ENCODE results near the gene SLC27A6.

The SLC27A6 gene

DNA sequence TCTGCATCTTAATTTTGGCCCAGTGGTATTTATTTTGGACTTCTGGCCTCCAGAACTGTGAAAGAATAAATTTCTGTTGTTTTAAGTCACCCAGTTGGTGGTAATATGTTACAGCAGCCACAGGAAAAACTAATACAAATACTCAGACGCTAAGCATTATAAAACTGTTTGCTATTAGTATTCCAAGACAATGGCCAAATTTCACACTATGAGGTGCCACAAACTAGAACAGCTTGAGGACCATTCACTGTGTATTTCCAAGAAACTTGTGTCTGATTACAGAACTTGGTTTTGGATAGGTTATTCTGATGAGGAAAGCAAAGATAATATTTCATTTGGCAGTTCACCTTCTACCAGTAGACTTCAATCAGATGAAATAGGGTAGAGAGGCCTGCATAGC is 113.0 kb downstream of the SLC27A6 start:
- no peak for DNase-seq (ENCODE audit: insufficient read length, low spot score)
- no peak for FAIRE-seq
- TF ChIP-seq, protein P1, sequence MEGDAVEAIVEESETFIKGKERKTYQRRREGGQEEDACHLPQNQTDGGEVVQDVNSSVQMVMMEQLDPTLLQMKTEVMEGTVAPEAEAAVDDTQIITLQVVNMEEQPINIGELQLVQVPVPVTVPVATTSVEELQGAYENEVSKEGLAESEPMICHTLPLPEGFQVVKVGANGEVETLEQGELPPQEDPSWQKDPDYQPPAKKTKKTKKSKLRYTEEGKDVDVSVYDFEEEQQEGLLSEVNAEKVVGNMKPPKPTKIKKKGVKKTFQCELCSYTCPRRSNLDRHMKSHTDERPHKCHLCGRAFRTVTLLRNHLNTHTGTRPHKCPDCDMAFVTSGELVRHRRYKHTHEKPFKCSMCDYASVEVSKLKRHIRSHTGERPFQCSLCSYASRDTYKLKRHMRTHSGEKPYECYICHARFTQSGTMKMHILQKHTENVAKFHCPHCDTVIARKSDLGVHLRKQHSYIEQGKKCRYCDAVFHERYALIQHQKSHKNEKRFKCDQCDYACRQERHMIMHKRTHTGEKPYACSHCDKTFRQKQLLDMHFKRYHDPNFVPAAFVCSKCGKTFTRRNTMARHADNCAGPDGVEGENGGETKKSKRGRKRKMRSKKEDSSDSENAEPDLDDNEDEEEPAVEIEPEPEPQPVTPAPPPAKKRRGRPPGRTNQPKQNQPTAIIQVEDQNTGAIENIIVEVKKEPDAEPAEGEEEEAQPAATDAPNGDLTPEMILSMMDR (IDR thresholded peaks at IDR 0.05; ENCODE audit: insufficient read depth, missing control alignments), result no peak

DNA sequence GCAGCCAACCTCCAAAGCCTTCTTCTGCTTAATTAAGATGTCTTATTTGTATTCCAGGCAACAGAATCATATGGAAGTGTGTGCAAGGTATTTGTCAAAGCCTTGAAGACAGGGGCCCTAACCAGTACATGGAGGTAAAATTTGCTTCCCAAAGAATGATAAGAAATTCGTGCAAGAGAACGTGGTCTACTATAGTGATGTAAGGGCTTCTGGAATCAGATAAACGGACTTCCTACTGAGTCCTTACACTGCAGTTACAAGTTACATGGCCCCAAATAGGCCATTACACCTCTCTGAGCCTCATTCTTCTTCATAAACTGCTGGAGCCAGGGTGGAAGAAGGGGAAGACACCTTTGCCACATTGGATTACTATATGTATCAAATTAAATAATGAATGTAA is 113.4 kb downstream of the SLC27A6 start:
- DNase-seq (ENCODE audit: insufficient read length, low spot score), result no peak
- FAIRE-seq, result no peak
- TF ChIP-seq, protein P1 (IDR thresholded peaks at IDR 0.05; ENCODE audit: insufficient read depth, missing control alignments), result no peak

DNA sequence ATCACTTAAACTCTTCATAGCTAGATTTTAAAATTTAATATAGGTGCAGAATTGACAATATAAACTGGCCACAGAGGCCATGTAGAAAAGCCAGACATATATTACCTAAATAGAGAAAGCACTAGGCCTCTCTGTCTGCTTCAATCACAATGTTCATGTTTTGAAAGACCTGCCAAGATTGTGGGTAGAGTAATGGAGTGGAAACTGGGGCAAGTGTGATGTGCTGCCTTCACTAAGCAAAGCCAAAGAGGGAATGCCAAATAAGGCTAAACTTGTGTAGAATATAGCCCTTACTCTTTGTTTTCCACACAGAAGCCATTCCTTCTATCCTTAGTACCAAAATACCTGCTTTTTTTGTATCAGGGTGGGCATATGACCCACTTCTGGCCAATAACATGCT is 114.2 kb downstream of the SLC27A6 start:
- DNase-seq (ENCODE audit: insufficient read length, low spot score), result no peak
- no peak for FAIRE-seq
- TF ChIP-seq, protein P1 (IDR thresholded peaks at IDR 0.05; ENCODE audit: insufficient read depth, missing control alignments), result no peak

DNA sequence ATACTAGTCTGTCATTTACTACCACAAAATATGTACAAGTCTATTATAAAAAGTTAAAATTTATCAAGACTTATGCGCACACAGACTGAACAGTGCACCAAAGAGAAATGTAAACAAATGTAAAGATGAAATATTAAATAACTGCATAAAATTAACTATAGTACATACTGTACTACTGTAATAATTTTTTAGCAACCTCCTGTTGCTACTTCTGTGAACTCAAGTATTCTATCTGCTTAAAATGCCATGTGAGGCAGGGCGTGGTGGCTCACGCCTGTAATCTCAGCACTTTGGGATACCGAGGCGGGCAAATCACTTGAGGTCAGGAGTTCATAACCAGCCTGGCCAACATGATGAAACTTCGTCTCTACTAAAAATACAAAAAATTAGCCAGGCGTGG is 115.5 kb downstream of the SLC27A6 start:
- DNase-seq (ENCODE audit: insufficient read length, low spot score) (no peak), FAIRE-seq (no peak)
- TF ChIP-seq, protein P1 (IDR thresholded peaks at IDR 0.05; ENCODE audit: insufficient read depth, missing control alignments), result no peak

DNA sequence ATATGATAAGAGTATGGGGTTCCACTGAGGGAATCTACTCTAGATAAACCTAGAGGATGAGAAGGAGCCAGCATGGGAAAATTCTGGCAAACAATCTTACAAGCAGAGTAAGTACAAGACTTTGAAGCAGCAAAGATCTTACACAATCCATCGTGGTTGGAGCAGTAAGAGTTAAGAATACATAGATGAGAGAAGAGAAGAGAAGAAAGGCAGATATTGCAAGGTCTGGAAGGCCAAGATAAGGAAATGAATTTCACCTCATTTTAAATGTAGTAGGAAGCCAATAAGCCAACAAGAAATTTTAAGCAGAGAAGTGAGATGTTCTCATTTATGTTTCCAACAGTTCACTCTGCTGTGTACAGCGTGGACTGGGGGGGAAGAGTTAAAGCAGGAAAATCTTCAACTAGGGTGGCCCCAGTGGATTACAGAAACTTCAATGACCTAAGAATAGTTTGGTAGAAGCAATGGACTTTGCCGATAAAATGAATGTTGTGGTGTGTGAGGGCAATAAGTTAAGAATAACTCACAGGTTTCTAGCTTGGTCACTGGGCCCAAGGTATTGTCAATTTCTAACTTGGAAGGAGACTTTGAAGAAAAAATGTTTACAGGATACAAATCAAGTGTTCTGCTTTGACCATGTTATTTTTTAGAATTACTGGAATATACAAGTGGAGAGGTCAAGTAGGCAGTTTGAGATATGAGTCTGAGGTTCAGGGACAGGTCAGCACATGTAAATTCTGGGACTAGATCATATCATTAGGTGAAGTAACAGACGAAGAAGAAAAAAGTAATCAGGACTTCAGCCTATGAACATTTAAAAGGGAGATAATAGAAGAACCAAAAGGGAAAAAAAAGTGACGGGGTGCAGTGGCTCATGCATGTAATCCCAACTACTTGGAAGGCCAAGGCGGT is 117.2 kb downstream of the SLC27A6 start:
- DNase-seq (ENCODE audit: insufficient read length, low spot score) (no peak), FAIRE-seq (peak; percentile 21)
- TF ChIP-seq, protein P1 (IDR thresholded peaks at IDR 0.05; ENCODE audit: insufficient read depth, missing control alignments), result no peak

Data from D721Med (cell line).